DMS114 treated with DMSO at 0.1 percent for 48 hours (cell line): ENCODE data around the gene TSHZ1.

Experiments used
- DNase-seq: peaks from one replicate; lab custom pipeline; 2025; ENCODE audit not compliant: unreplicated experiment; lab: John Stamatoyannopoulos, UW

Gene TSHZ1

GRCh38 chr18:75207310-75208154 lies 3.1 kb upstream of the TSHZ1 start:
- peak; percentile 6 for DNase-seq

- no peak for DNase-seq
These were observed 2.3 kb upstream of the TSHZ1 start for GRCh38 chr18:75208155-75208835.

- DNase-seq: no peak
These were observed 1.8 kb upstream of the TSHZ1 start for GRCh38 chr18:75208836-75209128.

- peak; percentile 7 for DNase-seq
These were observed 1.3 kb upstream of the TSHZ1 start, which contains the start of gene PTGR3 for GRCh38 chr18:75209129-75209950. TSS of gene PTGR3 (minus strand) at chr18:75209139. CDS start at chr18:75209058, 81 bp downstream.

- DNase-seq: no peak
These were observed 692 bp upstream of the TSHZ1 start for GRCh38 chr18:75209951-75210258.

GRCh38 chr18:75211002-75211621 lies 515 bp downstream of the TSHZ1 start:
- no peak for DNase-seq

DNA sequence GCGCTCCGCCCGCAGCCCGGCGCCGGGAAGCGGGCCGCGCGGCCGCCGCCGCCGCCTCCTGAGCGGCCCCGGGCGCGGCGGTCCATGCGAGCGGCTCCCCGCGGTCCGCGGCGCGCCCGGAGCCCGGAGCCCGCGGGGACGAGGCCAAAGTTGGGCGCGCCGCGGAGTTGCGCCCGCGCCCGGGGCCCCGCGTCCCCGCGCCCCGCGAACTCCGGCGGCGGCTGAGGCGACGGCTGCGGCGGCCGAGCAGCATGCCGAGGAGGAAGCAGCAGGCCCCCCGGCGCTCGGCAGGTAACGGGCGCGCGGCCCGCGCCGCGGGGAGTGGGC lies 992 bp downstream of the TSHZ1 start:
- DNase-seq: no peak

GRCh38 chr18:75211953-75212750 lies 1.6 kb downstream of the TSHZ1 start:
- no peak for DNase-seq

DNA sequence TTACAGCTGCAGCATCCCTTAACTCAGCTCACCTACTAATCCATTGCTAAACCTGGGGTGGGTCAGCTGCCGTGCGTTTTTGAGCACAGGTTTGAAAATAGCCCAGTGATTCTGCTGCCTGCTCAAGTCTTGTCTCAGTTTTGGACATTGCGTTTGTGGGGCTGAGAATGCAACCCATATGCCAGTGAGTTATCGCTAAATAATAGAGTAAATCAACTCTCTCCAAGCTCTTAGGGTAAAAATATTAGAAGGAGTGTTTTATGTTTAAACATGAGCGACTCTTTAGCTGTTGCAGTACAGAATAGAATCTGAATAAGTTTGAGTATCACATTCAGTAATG lies 2.1 kb downstream of the TSHZ1 start:
- DNase-seq: no peak

DNA sequence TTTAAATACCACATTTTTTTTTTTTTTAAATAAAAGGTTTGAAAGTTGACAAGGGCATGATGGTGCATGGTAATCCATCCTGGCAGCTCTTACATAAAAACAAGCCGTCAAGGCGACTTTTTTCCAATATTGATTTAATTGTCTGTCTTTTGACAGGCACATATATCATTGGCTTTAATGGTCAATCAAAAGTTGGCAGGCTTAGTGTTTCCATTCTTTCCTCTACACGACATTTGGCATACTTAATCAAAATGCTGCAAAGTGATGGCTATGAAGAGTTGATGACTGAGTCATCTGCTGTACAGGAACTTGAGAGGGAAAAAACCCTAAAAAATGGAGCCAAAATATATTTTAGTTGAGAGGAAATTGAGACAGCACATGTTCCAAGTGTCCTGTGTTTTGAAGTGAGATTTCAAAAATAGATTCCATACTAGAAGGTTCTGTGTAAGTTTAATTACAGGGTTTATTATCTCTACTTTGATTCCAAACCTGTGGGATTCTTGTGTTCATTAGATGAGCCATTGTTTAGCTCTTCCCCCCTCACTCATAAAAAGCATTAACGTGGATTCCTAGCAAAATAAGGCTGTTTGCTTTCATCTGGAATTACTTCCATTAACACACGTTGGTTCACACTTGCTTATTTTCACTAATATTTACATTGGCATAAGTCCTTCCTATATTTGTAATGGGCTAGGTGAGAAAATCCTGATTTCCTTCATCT lies 3.2 kb downstream of the TSHZ1 start:
- no peak for DNase-seq

DNA sequence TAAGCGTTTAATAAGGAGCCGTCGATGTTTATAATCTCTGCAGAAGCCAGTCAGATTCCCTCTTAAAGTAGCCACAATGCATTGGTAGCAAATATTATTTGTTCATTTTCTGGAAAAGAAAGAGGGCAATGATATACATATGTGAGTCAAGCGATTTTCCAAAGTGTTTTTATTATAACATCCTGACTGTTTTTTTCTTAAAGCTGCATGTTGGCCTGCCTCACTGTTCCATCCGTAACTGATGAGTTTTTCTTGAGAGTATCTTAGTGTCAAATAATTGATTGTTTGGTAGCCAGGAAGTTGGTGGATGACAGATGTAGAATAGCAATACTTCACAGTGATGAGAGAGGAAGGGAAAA lies 3.7 kb downstream of the TSHZ1 start:
- DNase-seq: no peak

DNA sequence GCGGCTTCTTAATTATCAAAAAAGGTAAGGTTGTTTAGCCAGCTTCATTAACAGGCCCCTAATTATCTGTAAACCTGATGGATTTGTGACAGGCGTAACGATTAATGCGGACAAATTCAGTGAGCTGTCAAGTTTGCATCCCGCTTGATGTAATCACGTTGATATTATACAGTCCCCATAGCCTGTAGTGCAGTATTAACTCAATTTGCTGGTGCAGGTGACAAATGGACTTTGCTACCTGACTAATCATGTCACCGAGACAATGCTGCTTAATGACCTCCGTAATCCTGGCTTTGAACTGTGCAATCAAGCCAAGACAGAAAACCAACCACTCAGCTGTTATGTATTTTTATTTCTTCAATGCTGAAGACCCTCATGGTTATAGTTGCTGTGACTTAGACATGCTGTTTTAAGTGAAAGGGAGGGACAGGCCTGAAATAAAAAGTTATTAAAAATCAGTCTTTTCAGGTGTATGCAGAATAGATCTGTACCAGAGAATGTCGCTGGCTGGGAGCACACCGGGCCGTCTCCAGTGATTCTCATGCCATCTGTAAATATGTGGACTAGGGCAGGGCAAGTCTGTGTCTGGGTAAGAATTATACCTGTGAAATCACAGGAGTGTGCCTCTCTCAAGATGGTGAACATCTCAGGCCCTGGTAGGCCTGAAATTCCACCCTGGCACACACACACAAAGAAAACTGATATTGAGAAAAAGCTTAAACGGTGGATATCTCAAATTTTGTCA lies 4.3 kb downstream of the TSHZ1 start:
- no peak for DNase-seq

- no peak for DNase-seq
These were observed 5.1 kb downstream of the TSHZ1 start for GRCh38 chr18:75215663-75216062.

DNA sequence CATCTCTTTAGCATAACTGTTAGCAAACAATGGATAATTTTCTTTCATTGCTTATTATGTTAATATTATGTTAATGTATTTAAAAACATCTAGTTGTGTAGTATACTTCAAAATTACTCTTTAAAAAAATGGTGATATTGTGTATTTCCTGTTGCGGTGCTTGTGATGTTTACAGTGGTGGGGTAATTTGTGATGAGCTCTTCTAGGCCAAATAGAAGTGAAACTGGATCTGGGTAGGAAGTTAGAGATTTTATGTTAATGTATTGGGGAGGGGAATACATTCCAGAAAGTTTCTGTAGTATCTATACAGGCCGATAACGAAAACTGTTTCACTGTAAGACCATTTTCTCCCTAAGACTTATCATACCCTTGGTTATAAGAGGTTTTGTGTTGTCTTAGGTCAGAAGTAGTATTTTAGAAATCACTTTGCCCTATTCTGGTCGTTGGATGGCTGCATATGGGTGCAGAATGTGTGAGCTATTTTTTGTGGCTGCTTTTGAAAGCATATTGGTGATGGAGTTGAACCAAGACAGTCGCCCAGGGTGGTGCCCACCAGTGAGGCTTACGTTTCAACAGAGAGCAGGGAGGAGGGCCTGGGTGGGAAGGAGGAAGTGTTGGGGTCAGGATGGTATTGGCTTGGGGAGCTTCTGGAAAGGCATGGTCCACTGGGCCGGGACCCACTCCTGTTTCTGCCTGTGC lies 5.8 kb downstream of the TSHZ1 start:
- DNase-seq: no peak

DNA sequence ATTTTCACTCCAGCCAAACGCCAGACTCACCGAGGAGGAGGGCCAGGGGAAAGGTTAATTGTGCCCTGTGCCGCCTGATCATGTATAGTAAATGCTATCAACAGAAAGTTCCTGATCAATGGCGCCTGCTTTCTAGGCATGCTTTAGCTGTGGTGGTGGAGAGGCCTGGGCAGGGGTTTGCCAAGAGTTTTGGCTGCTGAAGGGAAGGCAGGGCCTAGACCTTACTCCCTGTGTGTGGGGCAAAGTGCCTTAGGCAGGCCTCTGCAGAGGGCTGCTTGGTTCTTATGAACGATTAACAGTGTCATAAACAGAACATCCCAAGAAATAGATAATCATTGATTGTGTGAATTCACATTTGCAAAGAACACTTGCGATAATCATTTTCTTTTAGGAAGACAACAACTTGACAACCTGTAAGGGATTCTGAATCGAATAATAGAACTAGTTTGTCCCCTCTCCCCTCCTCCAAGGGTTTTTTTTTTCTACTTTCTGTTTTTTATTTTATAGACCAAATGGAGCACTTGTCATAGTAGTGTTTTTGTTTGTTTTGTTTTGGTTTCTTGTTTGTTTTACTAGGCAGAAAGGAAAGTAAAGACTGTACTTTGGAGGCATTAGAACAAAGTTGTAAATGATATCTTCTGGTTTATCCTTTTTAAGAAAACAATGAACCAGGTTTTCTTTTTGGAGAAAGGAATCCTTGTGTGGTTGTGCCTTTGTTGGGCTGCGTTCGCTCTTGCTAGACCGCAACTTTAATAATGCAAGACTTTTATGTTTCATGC lies 6.5 kb downstream of the TSHZ1 start:
- no peak for DNase-seq

GRCh38 chr18:75218065-75218923 lies 7.7 kb downstream of the TSHZ1 start:
- DNase-seq: no peak

DNA sequence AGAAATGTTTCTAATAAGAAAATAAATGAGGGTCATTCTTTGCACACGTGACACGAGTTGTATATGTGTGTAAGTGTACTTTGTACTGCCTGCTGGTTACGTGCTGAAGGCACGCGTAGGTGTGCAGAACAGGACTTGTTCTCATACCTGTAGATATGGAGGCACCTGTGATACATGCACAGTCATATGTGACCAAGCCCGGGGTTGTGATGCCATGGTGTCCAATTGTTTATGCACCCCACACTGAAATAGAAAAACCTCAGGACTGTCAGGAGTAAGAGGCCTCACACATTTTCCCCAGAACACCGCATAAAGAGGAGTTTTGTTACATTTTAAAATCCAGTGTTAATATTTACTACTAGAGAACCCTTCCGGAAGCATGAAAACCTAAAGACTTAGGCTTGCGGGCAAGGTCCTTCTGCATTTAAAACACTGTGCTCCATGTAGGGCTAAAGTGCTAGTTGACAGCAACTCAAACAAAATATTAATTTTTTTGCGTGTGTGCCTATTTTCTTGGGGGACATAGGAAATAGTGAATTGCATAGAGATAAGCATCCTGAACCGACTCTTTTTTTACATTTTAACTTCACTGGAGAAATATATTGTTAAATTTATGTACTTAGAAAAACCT lies 9.3 kb downstream of the TSHZ1 start:
- DNase-seq: no peak
